Activated naive CD4-positive, alpha-beta T cell treated with anti-CD3 and anti-CD28 coated beads, Interleukin-2, amount 50 U/mL, for 24 hours (primary cell): ENCODE measurements around the gene TSEN54.

ENCODE experiments used
- H3K27ac Mint-ChIP-seq: one replicate; pipeline ENCODE4 v1.8.0; 2021; ENCODE audit warnings: mild to moderate bottlenecking, mixed read lengths
- H3K27me3 Mint-ChIP-seq: one replicate; pipeline ENCODE4 v1.8.0; 2021; ENCODE audit warnings: mixed read lengths
- H3K36me3 Mint-ChIP-seq: one replicate; pipeline ENCODE4 v1.8.0; 2021; ENCODE audit warnings: mixed read lengths
- H3K4me1 Mint-ChIP-seq: one replicate; pipeline ENCODE4 v1.8.0; 2021; ENCODE audit warnings: mixed read lengths
- H3K4me3 Mint-ChIP-seq: one replicate; pipeline ENCODE4 v1.8.0; 2021; ENCODE audit warnings: mild to moderate bottlenecking, mixed read lengths
- H3K9me3 Mint-ChIP-seq: one replicate; pipeline ENCODE4 v1.8.0; 2021; ENCODE audit warnings: mixed read lengths

TSEN54 gene

DNA sequence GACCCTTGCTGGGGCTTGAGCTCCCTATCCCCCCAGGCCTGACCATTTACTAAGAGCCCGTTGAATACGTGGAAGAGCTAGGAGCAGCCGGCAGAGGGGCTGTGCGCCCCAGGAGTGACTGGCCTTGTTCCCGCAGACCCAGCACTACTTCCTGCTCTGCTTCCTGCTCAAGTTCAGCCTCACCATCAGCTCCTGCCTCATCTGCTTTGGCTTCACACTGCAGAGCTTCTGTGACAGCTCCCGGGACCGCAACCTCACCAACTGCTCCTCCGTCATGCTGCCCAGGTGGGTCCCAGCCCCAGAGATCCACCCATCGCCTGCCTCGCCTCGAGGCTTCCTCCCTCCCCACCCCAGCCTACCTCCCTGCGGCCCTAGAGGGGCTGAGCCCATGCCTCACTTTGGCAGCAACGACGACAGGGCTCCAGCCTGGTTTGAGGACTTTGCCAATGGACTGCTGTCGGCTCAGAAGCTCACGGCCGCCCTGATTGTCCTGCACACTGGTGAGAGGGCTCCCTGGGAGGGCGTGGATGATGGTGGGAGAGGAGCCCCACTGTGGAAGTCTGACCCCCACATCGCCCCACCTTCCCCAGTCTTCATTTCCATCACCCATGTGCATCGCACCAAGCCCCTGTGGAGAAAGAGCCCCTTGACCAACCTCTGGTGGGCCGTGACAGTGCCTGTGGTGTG is 18.1 kb upstream of the TSEN54 start:
- no peaks in the 10 kb centered on the region for H3K36me3 Mint-ChIP-seq
- H3K27me3 Mint-ChIP-seq, result no peaks in the 10 kb centered on the region
- peaks cover 3% of the 10 kb centered on the region for H3K4me1 Mint-ChIP-seq
- no peaks in the 10 kb centered on the region for H3K9me3 Mint-ChIP-seq
- no peak overlapping the region for H3K27ac Mint-ChIP-seq
- no peak overlapping the region for H3K4me3 Mint-ChIP-seq

GRCh38 chr17:75498726-75499213 is 17.6 kb upstream of the TSEN54 start:
- H3K36me3 Mint-ChIP-seq, result no peaks in the 10 kb centered on the region
- peaks cover 3% of the 10 kb centered on the region for H3K4me1 Mint-ChIP-seq
- no peak overlapping the region for H3K27ac Mint-ChIP-seq
- no peaks in the 10 kb centered on the region for H3K9me3 Mint-ChIP-seq
- H3K27me3 Mint-ChIP-seq, result no peaks in the 10 kb centered on the region
- no peak overlapping the region for H3K4me3 Mint-ChIP-seq

DNA sequence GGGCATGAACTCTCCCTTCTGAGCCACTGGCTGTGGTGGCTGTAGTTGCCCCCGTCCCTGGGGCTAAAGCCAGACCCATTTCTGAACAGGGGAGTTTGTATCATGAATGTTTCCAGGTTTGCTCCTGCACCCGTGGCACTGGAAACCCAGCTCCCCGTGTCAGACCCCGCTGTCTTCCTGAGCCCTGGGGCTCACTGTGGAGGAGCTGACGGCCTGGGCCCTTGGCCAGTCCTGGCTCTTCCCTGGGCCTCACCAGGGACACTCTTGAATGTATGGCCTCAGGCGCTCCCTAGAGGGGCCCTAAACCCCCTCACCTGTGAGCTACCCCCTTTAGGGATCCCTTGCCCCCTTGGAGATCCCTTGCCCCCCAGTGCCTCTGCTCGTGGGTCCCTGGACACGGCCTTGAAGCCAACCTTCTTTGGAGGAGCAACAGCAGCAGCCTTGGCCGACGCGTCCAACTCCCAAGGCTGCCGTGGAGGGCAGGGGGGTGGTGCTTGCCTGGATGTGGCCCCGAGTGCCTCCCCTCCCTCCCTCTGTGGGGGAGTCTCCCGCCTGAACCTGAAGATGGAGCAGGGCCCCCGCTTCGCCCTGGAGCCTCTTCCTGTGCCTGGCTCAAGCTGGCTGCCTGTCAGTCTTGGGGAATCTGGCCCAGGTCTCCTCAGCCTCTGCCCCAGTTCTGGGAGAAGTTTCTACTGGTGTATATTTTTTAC is 16.9 kb upstream of the TSEN54 start:
- no peaks in the 10 kb centered on the region for H3K36me3 Mint-ChIP-seq
- H3K27me3 Mint-ChIP-seq, result no peaks in the 10 kb centered on the region
- no peak overlapping the region for H3K27ac Mint-ChIP-seq
- no peaks in the 10 kb centered on the region for H3K9me3 Mint-ChIP-seq
- no peak overlapping the region for H3K4me3 Mint-ChIP-seq
- H3K4me1 Mint-ChIP-seq, result peaks cover 3% of the 10 kb centered on the region

- Mint-ChIP-seq H3K4me1 (peaks cover 3% of the 10 kb centered on the region), H3K27me3 (no peaks in the 10 kb centered on the region), H3K4me3 (no peak overlapping the region), H3K27ac (no peak overlapping the region), H3K36me3 (no peaks in the 10 kb centered on the region), H3K9me3 (no peaks in the 10 kb centered on the region)
Observed at GRCh38 chr17:75500419-75501216, 15.7 kb upstream of the TSEN54 start.

GRCh38 chr17:75501378-75502071 is 14.8 kb upstream of the TSEN54 start:
- H3K4me1 Mint-ChIP-seq, result peaks cover 3% of the 10 kb centered on the region
- H3K4me3 Mint-ChIP-seq, result no peak overlapping the region
- H3K9me3 Mint-ChIP-seq, result no peaks in the 10 kb centered on the region
- H3K27ac Mint-ChIP-seq, result no peak overlapping the region
- H3K36me3 Mint-ChIP-seq, result no peaks in the 10 kb centered on the region
- no peaks in the 10 kb centered on the region for H3K27me3 Mint-ChIP-seq

- Mint-ChIP-seq H3K36me3 (no peaks in the 10 kb centered on the region), H3K4me1 (peaks cover 3% of the 10 kb centered on the region), H3K9me3 (no peaks in the 10 kb centered on the region), H3K27me3 (no peaks in the 10 kb centered on the region), H3K27ac (no peak overlapping the region), H3K4me3 (no peak overlapping the region)
Observed at GRCh38 chr17:75502072-75502720, 14.1 kb upstream of the TSEN54 start.

DNA sequence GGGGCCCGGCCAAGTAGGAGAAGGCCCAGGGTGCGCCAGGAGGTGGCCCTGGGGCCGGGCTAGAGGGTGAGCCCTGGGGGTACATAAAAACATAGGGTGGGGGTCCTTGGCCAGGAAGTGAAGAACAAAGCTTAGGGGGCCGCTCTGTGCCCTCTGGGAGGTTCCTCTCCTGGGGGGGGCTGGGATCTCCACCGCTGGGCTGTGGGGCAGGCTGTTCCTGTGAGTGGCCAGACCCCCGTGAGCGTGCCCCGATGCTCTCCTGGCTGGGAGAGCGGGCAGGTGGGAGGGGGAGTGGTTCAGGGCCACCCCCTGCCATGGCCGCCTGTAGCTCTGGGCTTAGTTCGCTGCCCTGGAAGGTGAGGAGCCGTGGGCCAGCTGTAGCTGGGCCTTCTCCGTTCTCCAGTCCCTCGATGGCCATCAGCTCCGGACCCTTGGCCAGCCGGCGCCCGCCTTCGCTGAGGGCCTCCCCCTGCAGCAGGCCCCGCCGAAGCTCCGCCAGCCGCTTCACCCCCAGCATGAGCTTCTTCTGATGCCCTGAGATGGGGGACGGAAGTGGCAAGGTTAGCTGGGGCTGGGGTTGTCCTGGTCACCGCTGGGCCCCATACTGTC is 13.5 kb upstream of the TSEN54 start:
- no peaks in the 10 kb centered on the region for H3K4me1 Mint-ChIP-seq
- H3K9me3 Mint-ChIP-seq, result no peaks in the 10 kb centered on the region
- no peak overlapping the region for H3K4me3 Mint-ChIP-seq
- H3K27ac Mint-ChIP-seq, result no peak overlapping the region
- no peaks in the 10 kb centered on the region for H3K36me3 Mint-ChIP-seq
- no peaks in the 10 kb centered on the region for H3K27me3 Mint-ChIP-seq

DNA sequence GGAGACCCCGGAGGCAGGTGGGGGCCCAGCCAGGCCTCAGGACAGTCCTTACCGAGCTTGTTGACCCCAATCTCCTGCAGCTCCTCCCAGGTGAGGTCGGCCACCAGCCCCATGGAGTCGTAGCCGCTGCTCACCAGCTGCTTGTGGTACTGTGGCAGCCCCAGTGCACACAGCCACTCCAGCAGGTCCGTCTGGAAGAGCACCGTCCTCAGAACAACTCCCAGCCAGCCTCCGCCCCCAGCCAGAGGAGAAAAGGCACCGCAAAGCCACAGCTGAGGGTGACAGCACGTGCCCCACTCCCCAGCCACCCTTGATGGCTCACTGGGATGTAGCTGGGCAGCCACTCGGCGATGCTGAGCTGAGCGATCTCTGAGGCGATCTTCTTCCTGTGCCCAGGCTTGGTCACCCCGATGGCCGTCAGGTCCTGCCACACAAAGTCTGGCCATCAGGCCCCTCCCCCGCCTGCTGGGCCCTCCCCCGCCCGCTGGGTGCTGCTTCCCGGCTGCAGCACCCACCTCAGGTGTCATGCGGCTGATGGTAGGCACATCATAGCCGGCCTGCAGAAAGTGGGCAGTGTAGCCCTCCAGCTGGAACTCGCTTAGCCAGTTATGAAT is 12.9 kb upstream of the TSEN54 start:
- Mint-ChIP-seq H3K4me3 (no peak overlapping the region), H3K4me1 (no peaks in the 10 kb centered on the region), H3K27ac (no peak overlapping the region), H3K27me3 (no peaks in the 10 kb centered on the region), H3K9me3 (no peaks in the 10 kb centered on the region), H3K36me3 (no peaks in the 10 kb centered on the region)

GRCh38 chr17:75503976-75504346 is 12.4 kb upstream of the TSEN54 start:
- no peak overlapping the region for H3K27ac Mint-ChIP-seq
- no peaks in the 10 kb centered on the region for H3K4me1 Mint-ChIP-seq
- H3K4me3 Mint-ChIP-seq, result no peak overlapping the region
- no peaks in the 10 kb centered on the region for H3K9me3 Mint-ChIP-seq
- no peaks in the 10 kb centered on the region for H3K36me3 Mint-ChIP-seq
- no peaks in the 10 kb centered on the region for H3K27me3 Mint-ChIP-seq

DNA sequence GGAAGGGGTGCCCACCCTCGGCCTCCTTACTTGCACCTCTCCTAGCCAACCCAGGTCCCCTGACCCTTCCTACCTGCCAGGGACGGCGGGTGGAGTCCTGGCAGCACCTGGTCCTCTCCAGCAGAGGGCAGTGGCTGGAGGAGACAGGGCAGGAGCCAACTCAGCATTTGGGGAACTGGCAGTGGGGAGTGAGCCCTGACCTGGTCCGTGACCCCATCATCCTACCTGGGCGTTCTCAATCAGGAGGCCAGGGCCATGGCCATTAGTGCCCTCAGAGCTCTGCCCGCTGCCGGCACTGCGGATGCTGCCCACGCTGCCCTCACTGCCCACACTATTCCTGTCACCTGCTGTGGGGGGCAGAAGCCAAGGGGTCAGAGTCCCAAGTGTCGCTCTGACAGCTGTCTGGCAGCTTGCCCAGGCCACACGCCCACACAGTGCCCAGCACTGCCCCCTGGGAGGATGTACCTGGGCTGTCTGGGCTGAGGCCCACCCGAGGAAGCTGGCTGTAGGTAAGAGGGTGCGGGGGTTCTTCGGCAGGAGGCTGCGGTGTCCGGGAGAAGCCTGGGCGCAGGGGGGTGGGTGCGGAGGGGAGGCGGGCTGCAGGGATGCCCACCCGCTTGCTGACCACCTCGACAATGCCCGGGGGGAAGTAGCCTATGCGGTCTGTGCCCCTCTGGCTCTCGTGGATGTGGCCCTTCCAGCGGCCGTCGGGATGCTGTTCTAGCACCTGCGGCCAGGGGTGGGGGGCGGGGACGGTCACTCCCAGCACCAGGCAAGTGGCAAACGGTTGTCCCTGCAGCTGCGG is 11.8 kb upstream of the TSEN54 start:
- H3K36me3 Mint-ChIP-seq, result no peaks in the 10 kb centered on the region
- no peak overlapping the region for H3K4me3 Mint-ChIP-seq
- no peaks in the 10 kb centered on the region for H3K9me3 Mint-ChIP-seq
- no peak overlapping the region for H3K27ac Mint-ChIP-seq
- H3K27me3 Mint-ChIP-seq, result no peaks in the 10 kb centered on the region
- no peaks in the 10 kb centered on the region for H3K4me1 Mint-ChIP-seq

DNA sequence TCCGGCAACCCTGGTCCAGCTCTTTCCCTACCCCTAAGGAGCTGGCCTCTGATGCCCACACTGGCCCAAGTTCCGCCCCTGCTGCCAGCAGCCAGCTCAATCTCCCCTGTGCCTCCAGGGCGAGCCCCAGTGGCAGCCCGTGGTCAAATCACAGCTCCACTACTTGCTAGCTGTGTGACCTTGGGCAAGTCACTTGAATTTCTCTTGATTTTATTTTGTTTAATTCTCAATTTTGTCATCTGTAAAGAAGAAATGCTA is 11.2 kb upstream of the TSEN54 start:
- no peak overlapping the region for H3K4me3 Mint-ChIP-seq
- H3K36me3 Mint-ChIP-seq, result no peaks in the 10 kb centered on the region
- no peaks in the 10 kb centered on the region for H3K4me1 Mint-ChIP-seq
- no peaks in the 10 kb centered on the region for H3K9me3 Mint-ChIP-seq
- H3K27ac Mint-ChIP-seq, result no peak overlapping the region
- H3K27me3 Mint-ChIP-seq, result no peaks in the 10 kb centered on the region

GRCh38 chr17:75505640-75506039 is 10.7 kb upstream of the TSEN54 start:
- H3K27me3 Mint-ChIP-seq, result no peaks in the 10 kb centered on the region
- no peaks in the 10 kb centered on the region for H3K9me3 Mint-ChIP-seq
- H3K4me3 Mint-ChIP-seq, result no peak overlapping the region
- no peaks in the 10 kb centered on the region for H3K4me1 Mint-ChIP-seq
- H3K27ac Mint-ChIP-seq, result no peak overlapping the region
- H3K36me3 Mint-ChIP-seq, result no peaks in the 10 kb centered on the region

DNA sequence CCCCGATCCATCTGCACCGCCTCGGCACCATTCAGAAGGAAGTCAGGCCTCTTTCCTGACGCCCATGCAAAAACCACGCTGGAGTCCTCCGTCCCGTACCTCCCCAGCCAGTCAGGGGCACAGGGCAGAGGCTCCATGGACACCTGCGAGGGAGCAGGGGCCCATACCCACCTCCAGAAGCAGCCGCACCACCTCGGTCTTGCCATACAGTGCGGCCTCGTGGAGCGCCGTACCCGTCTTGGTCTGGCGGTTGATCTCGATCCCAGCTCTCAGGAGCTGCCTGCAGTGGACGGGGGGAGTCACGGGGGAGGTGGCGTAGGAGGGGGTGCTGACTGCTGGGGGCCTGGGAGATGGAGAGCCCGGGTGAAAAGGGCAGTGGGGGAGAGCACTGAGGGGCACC is 10.2 kb upstream of the TSEN54 start:
- Mint-ChIP-seq H3K4me3 (no peak overlapping the region), H3K36me3 (no peaks in the 10 kb centered on the region), H3K9me3 (no peaks in the 10 kb centered on the region), H3K27me3 (no peaks in the 10 kb centered on the region), H3K4me1 (no peaks in the 10 kb centered on the region), H3K27ac (no peak overlapping the region)

DNA sequence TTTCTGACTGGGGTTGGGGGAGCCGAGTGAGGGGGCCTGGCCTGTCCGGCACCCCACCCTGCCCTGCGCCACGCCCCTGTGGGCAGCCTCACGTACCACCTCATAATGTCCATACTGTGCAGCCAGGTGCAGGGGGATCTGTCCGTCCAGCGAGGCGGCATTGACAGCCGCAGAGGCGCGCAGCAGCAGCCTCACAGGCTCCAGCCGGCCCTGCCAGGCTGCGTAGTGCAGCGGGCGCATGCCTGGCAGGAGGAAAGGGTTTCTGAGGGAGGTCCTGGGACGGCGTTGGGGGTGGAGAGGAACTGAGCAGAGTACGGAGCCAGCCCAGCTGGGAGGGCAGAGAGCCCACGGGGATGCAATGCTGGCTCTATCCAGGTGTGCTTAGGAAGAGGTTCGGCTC is 9.4 kb upstream of the TSEN54 start:
- no peaks in the 10 kb centered on the region for H3K4me1 Mint-ChIP-seq
- H3K36me3 Mint-ChIP-seq, result no peaks in the 10 kb centered on the region
- no peaks in the 10 kb centered on the region for H3K9me3 Mint-ChIP-seq
- H3K27me3 Mint-ChIP-seq, result no peaks in the 10 kb centered on the region
- H3K4me3 Mint-ChIP-seq, result no peak overlapping the region
- H3K27ac Mint-ChIP-seq, result no peak overlapping the region
